SK-N-SH treated with all-trans-retinoic acid at 6 μM for 48 hours (cell line): Measurements from ENCODE around the gene RFX8.
"Not testable (repeated sequence)": the region's sequence is repeated elsewhere in the genome, so short reads cannot be mapped to it uniquely, and the experiment has no call there.

ENCODE experiments used
- ATAC-seq: fragments of 200-7000 bp; cut with Tn5 transposase; 3 replicates; pipeline ENCODE4 v1.9.1; 2020; ENCODE audit warnings: mild to moderate bottlenecking, moderate library complexity
- ARNTL ChIP-seq: fragments of 450-650 bp; formaldehyde crosslinking; IDR thresholded peaks from 2 replicates; pipeline ENCODE4 v1.5.0; 2020; ENCODE audit warnings: low read depth, mild to moderate bottlenecking, moderate library complexity, borderline replicate concordance
- CSDC2 ChIP-seq: fragments of 250-450 bp; sonication (Bioruptor Pico); IDR thresholded peaks from 2 replicates; pipeline ENCODE4 v1.5.0; 2020; ENCODE audit warnings: mild to moderate bottlenecking, moderate library complexity
- ESRRG ChIP-seq: fragments of 250-450 bp; sonication (Bioruptor Pico); IDR thresholded peaks from 2 replicates; pipeline ENCODE4 v1.6.1; 2021; ENCODE audit warnings: mild to moderate bottlenecking
- GLIS3 ChIP-seq: fragments of 250-450 bp; sonication (Bioruptor Pico); IDR thresholded peaks from 2 replicates; pipeline ENCODE4 v1.5.0; 2020; ENCODE audit warnings: mild to moderate bottlenecking, moderate library complexity
- ISL1 ChIP-seq: fragments of 250-450 bp; sonication (Bioruptor Pico); IDR thresholded peaks from 2 replicates; pipeline ENCODE4 v2.1.2; 2022; ENCODE audit warnings: mild to moderate bottlenecking, moderate library complexity
- OSR1 ChIP-seq: fragments of 250-450 bp; sonication (Bioruptor Pico); IDR thresholded peaks from 2 replicates; pipeline ENCODE4 v1.8.0; 2022; ENCODE audit warnings: moderate library complexity, mild to moderate bottlenecking, inconsistent platforms
- PPARA ChIP-seq: fragments of 250-450 bp; sonication (Bioruptor Pico); IDR thresholded peaks from 2 replicates; pipeline ENCODE4 v1.5.0; 2020; ENCODE audit warnings: mild to moderate bottlenecking, borderline replicate concordance
- RARB ChIP-seq: fragments of 250-450 bp; sonication (Bioruptor Pico); IDR thresholded peaks from 2 replicates; pipeline ENCODE4 v1.8.0; 2021; ENCODE audit warnings: mild to moderate bottlenecking, moderate library complexity
- SNAI2 ChIP-seq: fragments of 250-450 bp; sonication (Bioruptor Pico); IDR thresholded peaks from 2 replicates; pipeline ENCODE4 v1.5.0; 2020; ENCODE audit warnings: mild to moderate bottlenecking, moderate library complexity
- TCF4 ChIP-seq: fragments of 250-450 bp; sonication (Bioruptor Pico); IDR thresholded peaks from 2 replicates; pipeline ENCODE4 v1.8.0; 2021; ENCODE audit warnings: mild to moderate bottlenecking, moderate library complexity, borderline replicate concordance
- TOX ChIP-seq: fragments of 250-450 bp; sonication (Bioruptor Pico); IDR thresholded peaks from 2 replicates; pipeline ENCODE4 v1.8.0; 2021; ENCODE audit warnings: mild to moderate bottlenecking, moderate library complexity, borderline replicate concordance
- ZC3H10 ChIP-seq: fragments of 250-450 bp; sonication (Bioruptor Pico); IDR thresholded peaks from 2 replicates; pipeline ENCODE4 v1.5.1; 2021; ENCODE audit warnings: mild to moderate bottlenecking, moderate library complexity
- ZFP3 ChIP-seq: fragments of 250-450 bp; sonication (Bioruptor Pico); IDR thresholded peaks from 2 replicates; pipeline ENCODE4 v1.5.0; 2020; ENCODE audit warnings: mild to moderate bottlenecking, moderate library complexity
- ZFP30 ChIP-seq: fragments of 450-650 bp; formaldehyde crosslinking; IDR thresholded peaks from 2 replicates; pipeline ENCODE4 v1.5.0; 2022; ENCODE audit warnings: mild to moderate bottlenecking, moderate library complexity
- ZNF565 ChIP-seq: fragments of 450-650 bp; formaldehyde crosslinking; conservative IDR thresholded peaks from 2 replicates; pipeline ENCODE4 v1.5.0; 2020; ENCODE audit warnings: low read depth, mild to moderate bottlenecking, moderate library complexity
- ZNF70 ChIP-seq: fragments of 450-650 bp; formaldehyde crosslinking; IDR thresholded peaks from 2 replicates; pipeline ENCODE4 v1.5.0; 2020; ENCODE audit warnings: mild to moderate bottlenecking, moderate library complexity
- ZNF8 ChIP-seq: fragments of 450-650 bp; formaldehyde crosslinking; IDR thresholded peaks from 2 replicates; pipeline ENCODE4 v1.5.0; 2020; ENCODE audit warnings: mild to moderate bottlenecking, moderate library complexity
- TF ChIP-seq, protein P1 (sequence below): fragments of 250-450 bp; sonication (Bioruptor Pico); IDR thresholded peaks from 2 replicates; pipeline ENCODE4 v1.8.0; 2021; ENCODE audit warnings: low read depth, mild to moderate bottlenecking, moderate library complexity, borderline replicate concordance
- TF ChIP-seq, protein P2 (sequence below): fragments of 250-450 bp; sonication (Bioruptor Pico); IDR thresholded peaks from 2 replicates; pipeline ENCODE4 v1.5.1; 2020; ENCODE audit warnings: low read depth, mild to moderate bottlenecking, moderate library complexity
- TF ChIP-seq, protein P3 (sequence below): fragments of 250-450 bp; sonication (Bioruptor Pico); IDR thresholded peaks from 2 replicates; pipeline ENCODE4 v1.5.0; 2020; ENCODE audit warnings: mild to moderate bottlenecking, moderate library complexity
- TF ChIP-seq, protein P4 (sequence below): fragments of 250-450 bp; sonication (Bioruptor Pico); IDR thresholded peaks from 2 replicates; pipeline ENCODE4 v1.5.1; 2021; ENCODE audit warnings: mild to moderate bottlenecking, moderate library complexity
- TF ChIP-seq, protein P5 (sequence below): fragments of 250-450 bp; sonication (Bioruptor Pico); IDR thresholded peaks from 2 replicates; pipeline ENCODE4 v1.8.0; 2020; ENCODE audit warnings: mild to moderate bottlenecking, moderate library complexity, borderline replicate concordance

RFX8 gene

DNA sequence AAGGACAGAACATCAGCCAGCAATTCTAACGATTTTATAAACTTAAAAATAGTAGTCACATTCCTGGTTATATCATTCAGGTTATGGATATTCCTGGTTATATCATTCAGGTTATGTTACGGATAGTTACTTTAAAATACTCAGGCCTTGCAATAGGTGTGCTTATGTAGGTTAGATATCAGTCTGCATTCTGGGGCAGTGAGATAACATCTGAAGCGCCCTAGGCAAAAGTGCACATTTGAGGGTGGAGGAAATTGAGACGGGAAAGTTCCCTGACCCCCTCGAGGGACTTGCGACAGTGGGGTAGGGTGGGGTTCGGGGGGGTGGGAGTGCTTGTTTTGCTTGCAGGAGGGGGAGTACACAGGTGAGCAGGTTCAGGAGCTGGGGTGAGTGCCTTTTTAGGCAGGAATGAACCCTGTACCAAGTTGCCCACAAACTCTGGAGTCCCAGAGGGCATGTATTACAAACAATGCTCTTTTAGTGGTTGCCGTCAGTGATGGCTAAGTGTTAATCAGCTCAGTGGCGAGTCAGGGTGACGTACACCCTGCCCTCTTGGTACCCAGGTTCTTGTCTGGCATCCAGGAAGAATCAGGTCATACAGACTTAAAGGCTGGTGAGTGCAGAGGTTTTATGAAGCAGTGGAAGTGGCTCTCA is 119.4 kb downstream of the RFX8 start:
- no peak for ATAC-seq
- TF ChIP-seq TCF4 (CRISPR knock-in tag) = no peak
- TF ChIP-seq ZFP30 (CRISPR knock-in tag) = no peak
- no peak for TF ChIP-seq ESRRG (CRISPR knock-in tag)
- no peak for TF ChIP-seq ARNTL (CRISPR knock-in tag)
- no peak for TF ChIP-seq ZFP3
- TF ChIP-seq, protein P1, sequence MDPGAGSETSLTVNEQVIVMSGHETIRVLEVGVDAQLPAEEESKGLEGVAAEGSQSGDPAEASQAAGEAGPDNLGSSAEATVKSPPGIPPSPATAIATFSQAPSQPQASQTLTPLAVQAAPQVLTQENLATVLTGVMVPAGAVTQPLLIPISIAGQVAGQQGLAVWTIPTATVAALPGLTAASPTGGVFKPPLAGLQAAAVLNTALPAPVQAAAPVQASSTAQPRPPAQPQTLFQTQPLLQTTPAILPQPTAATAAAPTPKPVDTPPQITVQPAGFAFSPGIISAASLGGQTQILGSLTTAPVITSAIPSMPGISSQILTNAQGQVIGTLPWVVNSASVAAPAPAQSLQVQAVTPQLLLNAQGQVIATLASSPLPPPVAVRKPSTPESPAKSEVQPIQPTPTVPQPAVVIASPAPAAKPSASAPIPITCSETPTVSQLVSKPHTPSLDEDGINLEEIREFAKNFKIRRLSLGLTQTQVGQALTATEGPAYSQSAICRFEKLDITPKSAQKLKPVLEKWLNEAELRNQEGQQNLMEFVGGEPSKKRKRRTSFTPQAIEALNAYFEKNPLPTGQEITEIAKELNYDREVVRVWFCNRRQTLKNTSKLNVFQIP (CRISPR knock-in tag) = no peak
- TF ChIP-seq, protein P2, sequence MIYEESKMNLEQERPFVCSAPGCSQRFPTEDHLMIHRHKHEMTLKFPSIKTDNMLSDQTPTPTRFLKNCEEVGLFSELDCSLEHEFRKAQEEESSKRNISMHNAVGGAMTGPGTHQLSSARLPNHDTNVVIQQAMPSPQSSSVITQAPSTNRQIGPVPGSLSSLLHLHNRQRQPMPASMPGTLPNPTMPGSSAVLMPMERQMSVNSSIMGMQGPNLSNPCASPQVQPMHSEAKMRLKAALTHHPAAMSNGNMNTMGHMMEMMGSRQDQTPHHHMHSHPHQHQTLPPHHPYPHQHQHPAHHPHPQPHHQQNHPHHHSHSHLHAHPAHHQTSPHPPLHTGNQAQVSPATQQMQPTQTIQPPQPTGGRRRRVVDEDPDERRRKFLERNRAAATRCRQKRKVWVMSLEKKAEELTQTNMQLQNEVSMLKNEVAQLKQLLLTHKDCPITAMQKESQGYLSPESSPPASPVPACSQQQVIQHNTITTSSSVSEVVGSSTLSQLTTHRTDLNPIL (CRISPR knock-in tag) = no peak
- TF ChIP-seq SNAI2 (CRISPR knock-in tag) = no peak
- no peak for TF ChIP-seq RARB (CRISPR knock-in tag)
- TF ChIP-seq, protein P3, sequence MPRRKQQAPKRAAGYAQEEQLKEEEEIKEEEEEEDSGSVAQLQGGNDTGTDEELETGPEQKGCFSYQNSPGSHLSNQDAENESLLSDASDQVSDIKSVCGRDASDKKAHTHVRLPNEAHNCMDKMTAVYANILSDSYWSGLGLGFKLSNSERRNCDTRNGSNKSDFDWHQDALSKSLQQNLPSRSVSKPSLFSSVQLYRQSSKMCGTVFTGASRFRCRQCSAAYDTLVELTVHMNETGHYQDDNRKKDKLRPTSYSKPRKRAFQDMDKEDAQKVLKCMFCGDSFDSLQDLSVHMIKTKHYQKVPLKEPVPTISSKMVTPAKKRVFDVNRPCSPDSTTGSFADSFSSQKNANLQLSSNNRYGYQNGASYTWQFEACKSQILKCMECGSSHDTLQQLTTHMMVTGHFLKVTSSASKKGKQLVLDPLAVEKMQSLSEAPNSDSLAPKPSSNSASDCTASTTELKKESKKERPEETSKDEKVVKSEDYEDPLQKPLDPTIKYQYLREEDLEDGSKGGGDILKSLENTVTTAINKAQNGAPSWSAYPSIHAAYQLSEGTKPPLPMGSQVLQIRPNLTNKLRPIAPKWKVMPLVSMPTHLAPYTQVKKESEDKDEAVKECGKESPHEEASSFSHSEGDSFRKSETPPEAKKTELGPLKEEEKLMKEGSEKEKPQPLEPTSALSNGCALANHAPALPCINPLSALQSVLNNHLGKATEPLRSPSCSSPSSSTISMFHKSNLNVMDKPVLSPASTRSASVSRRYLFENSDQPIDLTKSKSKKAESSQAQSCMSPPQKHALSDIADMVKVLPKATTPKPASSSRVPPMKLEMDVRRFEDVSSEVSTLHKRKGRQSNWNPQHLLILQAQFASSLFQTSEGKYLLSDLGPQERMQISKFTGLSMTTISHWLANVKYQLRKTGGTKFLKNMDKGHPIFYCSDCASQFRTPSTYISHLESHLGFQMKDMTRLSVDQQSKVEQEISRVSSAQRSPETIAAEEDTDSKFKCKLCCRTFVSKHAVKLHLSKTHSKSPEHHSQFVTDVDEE (CRISPR knock-in tag) = no peak
- TF ChIP-seq ZNF8 (CRISPR knock-in tag) = no peak
- TF ChIP-seq ZNF565 (CRISPR knock-in tag) = no peak
- TF ChIP-seq CSDC2 = no peak
- TF ChIP-seq ISL1 = no peak
- no peak for TF ChIP-seq GLIS3 (CRISPR knock-in tag)
- no peak for TF ChIP-seq PPARA (CRISPR knock-in tag)
- TF ChIP-seq ZNF70 (CRISPR knock-in tag) = no peak
- TF ChIP-seq ZC3H10 (CRISPR knock-in tag) = no peak
- no peak for TF ChIP-seq TOX (CRISPR knock-in tag)
- TF ChIP-seq, protein P4, sequence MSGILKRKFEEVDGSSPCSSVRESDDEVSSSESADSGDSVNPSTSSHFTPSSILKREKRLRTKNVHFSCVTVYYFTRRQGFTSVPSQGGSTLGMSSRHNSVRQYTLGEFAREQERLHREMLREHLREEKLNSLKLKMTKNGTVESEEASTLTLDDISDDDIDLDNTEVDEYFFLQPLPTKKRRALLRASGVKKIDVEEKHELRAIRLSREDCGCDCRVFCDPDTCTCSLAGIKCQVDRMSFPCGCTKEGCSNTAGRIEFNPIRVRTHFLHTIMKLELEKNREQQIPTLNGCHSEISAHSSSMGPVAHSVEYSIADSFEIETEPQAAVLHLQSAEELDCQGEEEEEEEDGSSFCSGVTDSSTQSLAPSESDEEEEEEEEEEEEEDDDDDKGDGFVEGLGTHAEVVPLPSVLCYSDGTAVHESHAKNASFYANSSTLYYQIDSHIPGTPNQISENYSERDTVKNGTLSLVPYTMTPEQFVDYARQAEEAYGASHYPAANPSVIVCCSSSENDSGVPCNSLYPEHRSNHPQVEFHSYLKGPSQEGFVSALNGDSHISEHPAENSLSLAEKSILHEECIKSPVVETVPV = no peak

DNA sequence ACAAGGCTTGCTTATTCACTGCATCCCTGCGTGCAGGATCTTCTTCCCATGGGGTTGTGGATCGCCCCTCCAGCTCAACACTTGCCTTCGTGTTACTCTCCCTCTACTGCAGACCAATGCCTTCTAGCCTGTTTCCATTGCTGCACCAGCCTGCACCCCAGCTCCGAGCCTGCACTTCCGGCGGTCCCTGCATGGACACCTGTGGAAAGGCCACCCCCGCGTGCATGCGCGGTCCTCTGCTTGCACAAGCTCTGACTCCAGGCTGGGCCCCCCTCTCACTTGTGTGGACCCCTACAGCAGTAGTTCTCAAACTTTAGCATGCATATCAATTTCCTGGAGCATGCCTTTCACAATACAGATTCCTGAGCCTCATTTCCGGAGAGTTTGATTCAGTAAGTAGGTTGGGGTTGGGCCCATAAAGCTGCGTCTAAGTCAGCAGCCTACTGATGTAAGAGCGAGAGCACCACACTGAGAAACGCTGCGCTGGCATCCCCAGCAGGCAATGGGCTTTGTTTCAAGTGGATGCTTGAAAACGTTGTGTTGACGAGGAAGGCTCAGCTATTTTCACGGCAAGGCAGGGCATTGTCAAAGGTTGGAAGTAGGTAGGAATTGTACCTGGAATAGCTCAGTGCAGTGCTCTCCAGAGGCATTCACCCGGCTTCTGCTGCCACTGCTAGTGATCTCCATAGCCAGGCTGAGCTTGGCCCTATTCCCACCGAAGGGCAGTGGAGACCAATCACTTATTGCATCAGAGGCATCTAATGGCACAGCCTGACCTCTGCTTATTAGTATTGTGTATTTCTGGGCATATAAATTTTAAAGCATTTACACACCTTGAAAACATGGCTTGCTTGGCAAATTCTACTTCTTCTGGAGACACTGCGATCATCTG is 120.2 kb downstream of the RFX8 start:
- TF ChIP-seq ESRRG (CRISPR knock-in tag) = no peak
- TF ChIP-seq OSR1 (CRISPR knock-in tag) = no peak
- TF ChIP-seq ZNF8 (CRISPR knock-in tag) = no peak
- TF ChIP-seq, protein P4 = no peak
- no peak for TF ChIP-seq ARNTL (CRISPR knock-in tag)
- no peak for TF ChIP-seq ISL1
- TF ChIP-seq ZC3H10 (CRISPR knock-in tag) = no peak
- TF ChIP-seq SNAI2 (CRISPR knock-in tag) = no peak
- no peak for TF ChIP-seq RARB (CRISPR knock-in tag)
- TF ChIP-seq, protein P5, sequence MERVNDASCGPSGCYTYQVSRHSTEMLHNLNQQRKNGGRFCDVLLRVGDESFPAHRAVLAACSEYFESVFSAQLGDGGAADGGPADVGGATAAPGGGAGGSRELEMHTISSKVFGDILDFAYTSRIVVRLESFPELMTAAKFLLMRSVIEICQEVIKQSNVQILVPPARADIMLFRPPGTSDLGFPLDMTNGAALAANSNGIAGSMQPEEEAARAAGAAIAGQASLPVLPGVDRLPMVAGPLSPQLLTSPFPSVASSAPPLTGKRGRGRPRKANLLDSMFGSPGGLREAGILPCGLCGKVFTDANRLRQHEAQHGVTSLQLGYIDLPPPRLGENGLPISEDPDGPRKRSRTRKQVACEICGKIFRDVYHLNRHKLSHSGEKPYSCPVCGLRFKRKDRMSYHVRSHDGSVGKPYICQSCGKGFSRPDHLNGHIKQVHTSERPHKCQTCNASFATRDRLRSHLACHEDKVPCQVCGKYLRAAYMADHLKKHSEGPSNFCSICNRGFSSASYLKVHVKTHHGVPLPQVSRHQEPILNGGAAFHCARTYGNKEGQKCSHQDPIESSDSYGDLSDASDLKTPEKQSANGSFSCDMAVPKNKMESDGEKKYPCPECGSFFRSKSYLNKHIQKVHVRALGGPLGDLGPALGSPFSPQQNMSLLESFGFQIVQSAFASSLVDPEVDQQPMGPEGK (CRISPR knock-in tag) = no peak
- TF ChIP-seq, protein P2 (CRISPR knock-in tag) = no peak
- TF ChIP-seq GLIS3 (CRISPR knock-in tag) = no peak
- TF ChIP-seq ZNF70 (CRISPR knock-in tag) = no peak
- TF ChIP-seq PPARA (CRISPR knock-in tag) = no peak
- TF ChIP-seq, protein P1 (CRISPR knock-in tag) = no peak
- ATAC-seq = no peak

DNA sequence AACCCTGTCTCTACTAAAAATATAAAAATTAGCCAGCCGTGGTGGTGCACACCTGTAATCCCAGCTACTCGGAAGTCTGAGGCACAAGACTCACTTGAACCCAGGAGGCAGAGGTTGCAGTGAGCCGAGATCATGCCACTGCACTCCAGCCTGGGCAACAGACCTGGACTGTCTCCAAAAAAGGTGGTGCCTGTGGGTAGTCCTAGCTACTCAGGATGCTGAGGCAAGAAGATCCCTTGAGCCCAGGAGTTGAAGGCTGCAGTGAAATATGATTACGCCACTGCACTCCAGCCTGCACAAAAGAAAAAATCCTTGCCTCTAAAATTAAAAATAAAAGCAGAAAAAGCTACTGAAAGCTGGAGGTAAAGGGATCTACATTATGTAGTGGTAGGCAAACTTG is 122.3 kb downstream of the RFX8 start:
- ATAC-seq = not testable (repeated sequence)
